ENCODE measurements around the gene ENGASE. TPM values are rescaled to one million over a fixed set of nuclear protein-coding genes. Genes with fewer than 3 reads are reported as not detected.

ENGASE gene
- total RNA-seq, 1 donor from 2014 or later: 11.5 TPM

DNA sequence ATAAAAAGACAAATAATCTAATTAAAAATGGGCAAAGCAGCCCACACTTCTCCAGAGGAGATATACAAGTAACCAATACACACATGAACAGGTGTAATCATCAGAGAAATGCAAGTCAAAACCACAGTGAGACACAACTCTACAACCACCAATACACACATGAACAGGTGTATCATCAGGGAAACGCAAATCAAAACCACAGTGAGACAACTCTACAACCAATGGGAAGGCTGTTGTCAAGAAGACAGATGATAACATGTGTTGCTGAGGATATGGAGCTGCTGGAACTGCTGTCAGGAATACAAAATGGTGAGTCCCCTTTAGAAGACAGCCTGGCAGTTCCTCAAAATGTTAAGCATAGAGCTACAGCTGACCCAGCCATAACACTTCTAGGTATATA lies 22.5 kb upstream of the ENGASE start:
- H3K27ac Mint-ChIP-seq (ENCODE audit: unreplicated experiment): no peak overlapping the region
- Histone ChIP-seq H3K27ac (ENCODE audit: low read depth, low read length) (no peak overlapping the region), H3K79me2 (ENCODE audit: insufficient read depth, low read length) (no peaks in the 10 kb centered on the region), H2AFZ (ENCODE audit: low read depth, low read length) (no peak overlapping the region), H4K20me1 (ENCODE audit: insufficient read depth, low read length) (no peaks in the 10 kb centered on the region), H3K9ac (ENCODE audit: low read length) (no peak overlapping the region), H3K4me2 (ENCODE audit: low read length) (no peak overlapping the region), H3K4me1 (ENCODE audit: insufficient read depth, low read length) (peaks cover 6% of the 10 kb centered on the region), H3K36me3 (ENCODE audit: insufficient read depth, low read length) (no peaks in the 10 kb centered on the region), H3K9me3 (ENCODE audit: insufficient read depth, low read depth, low read length) (no peaks in the 10 kb centered on the region), H3K27me3 (ENCODE audit: insufficient read depth, low read length) (no peaks in the 10 kb centered on the region), H3K4me3 (ENCODE audit: insufficient read depth, low read depth, low read length) (no peak overlapping the region)
- peaks cover 13% of the 10 kb centered on the region for H3K9me3 Mint-ChIP-seq (ENCODE audit: unreplicated experiment)
- H3K4me3 Mint-ChIP-seq (ENCODE audit: unreplicated experiment): no peak overlapping the region
- no peak for TF ChIP-seq EZH2 (IDR thresholded peaks at IDR 0.05; ENCODE audit: insufficient read depth, low read length)
- TF ChIP-seq, protein P1, sequence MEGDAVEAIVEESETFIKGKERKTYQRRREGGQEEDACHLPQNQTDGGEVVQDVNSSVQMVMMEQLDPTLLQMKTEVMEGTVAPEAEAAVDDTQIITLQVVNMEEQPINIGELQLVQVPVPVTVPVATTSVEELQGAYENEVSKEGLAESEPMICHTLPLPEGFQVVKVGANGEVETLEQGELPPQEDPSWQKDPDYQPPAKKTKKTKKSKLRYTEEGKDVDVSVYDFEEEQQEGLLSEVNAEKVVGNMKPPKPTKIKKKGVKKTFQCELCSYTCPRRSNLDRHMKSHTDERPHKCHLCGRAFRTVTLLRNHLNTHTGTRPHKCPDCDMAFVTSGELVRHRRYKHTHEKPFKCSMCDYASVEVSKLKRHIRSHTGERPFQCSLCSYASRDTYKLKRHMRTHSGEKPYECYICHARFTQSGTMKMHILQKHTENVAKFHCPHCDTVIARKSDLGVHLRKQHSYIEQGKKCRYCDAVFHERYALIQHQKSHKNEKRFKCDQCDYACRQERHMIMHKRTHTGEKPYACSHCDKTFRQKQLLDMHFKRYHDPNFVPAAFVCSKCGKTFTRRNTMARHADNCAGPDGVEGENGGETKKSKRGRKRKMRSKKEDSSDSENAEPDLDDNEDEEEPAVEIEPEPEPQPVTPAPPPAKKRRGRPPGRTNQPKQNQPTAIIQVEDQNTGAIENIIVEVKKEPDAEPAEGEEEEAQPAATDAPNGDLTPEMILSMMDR (IDR thresholded peaks at IDR 0.05; ENCODE audit: insufficient read depth, low read depth, low read length): no peak
- H3K4me1 Mint-ChIP-seq (ENCODE audit: low read depth, unreplicated experiment): peaks cover 12% of the 10 kb centered on the region
- H3K36me3 Mint-ChIP-seq (ENCODE audit: low read depth, unreplicated experiment): no peaks in the 10 kb centered on the region
- FAIRE-seq (no peak), DNase-seq (ENCODE audit: low read depth) (no peak)
- H3K27me3 Mint-ChIP-seq (ENCODE audit: low read depth, unreplicated experiment): peaks cover 14% of the 10 kb centered on the region

DNA sequence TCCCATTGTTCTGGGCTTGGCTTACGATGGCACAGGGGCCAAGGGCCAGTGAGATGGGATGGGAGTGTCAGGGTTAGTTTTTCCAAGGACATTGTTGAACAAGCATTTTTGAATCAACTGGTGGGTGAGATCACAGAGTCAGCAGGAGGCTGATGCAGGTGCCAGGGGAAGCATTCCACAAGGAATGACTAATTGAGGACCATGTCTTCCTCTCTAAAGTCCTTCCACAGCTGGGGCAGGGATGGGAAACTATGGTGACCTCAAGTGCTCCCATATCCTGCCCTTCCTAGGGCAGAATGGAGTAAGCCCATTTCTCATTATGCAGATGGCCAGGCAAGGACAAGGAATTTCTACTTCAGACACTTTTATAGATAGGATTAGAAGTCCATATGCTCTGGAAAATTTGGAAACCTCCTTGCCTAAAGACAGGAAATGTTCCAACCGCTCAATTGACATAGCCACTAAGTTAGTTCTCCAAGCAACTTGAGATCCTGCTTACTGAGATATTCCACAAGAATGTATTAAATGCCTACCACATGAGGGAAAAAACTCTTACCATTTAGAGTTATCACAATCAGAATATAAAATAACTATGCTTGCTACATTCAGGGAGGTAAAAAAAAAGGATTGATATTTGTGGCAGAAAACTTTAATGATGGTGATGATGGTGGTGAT lies 21.2 kb upstream of the ENGASE start:
- Mint-ChIP-seq H3K9me3 (ENCODE audit: unreplicated experiment) (peaks cover 15% of the 10 kb centered on the region), H3K4me3 (ENCODE audit: unreplicated experiment) (no peak overlapping the region), H3K4me1 (ENCODE audit: low read depth, unreplicated experiment) (peaks cover 12% of the 10 kb centered on the region), H3K36me3 (ENCODE audit: low read depth, unreplicated experiment) (no peaks in the 10 kb centered on the region), H3K27ac (ENCODE audit: unreplicated experiment) (no peak overlapping the region), H3K27me3 (ENCODE audit: low read depth, unreplicated experiment) (peaks cover 12% of the 10 kb centered on the region)
- Histone ChIP-seq H3K4me1 (ENCODE audit: insufficient read depth, low read length) (no peaks in the 10 kb centered on the region), H3K9ac (ENCODE audit: low read length) (no peak overlapping the region), H3K27ac (ENCODE audit: low read depth, low read length) (no peak overlapping the region), H3K4me2 (ENCODE audit: low read length) (no peak overlapping the region), H3K27me3 (ENCODE audit: insufficient read depth, low read length) (no peaks in the 10 kb centered on the region), H3K4me3 (ENCODE audit: insufficient read depth, low read depth, low read length) (no peak overlapping the region), H2AFZ (ENCODE audit: low read depth, low read length) (no peak overlapping the region), H3K9me3 (ENCODE audit: insufficient read depth, low read depth, low read length) (no peaks in the 10 kb centered on the region), H4K20me1 (ENCODE audit: insufficient read depth, low read length) (no peaks in the 10 kb centered on the region), H3K79me2 (ENCODE audit: insufficient read depth, low read length) (no peaks in the 10 kb centered on the region), H3K36me3 (ENCODE audit: insufficient read depth, low read length) (no peaks in the 10 kb centered on the region)
- FAIRE-seq (no peak), DNase-seq (ENCODE audit: low read depth) (peak; percentile 46)
- TF ChIP-seq, protein P1 (IDR thresholded peaks at IDR 0.05; ENCODE audit: insufficient read depth, low read depth, low read length): no peak
- TF ChIP-seq EZH2 (IDR thresholded peaks at IDR 0.05; ENCODE audit: insufficient read depth, low read length): no peak

DNA sequence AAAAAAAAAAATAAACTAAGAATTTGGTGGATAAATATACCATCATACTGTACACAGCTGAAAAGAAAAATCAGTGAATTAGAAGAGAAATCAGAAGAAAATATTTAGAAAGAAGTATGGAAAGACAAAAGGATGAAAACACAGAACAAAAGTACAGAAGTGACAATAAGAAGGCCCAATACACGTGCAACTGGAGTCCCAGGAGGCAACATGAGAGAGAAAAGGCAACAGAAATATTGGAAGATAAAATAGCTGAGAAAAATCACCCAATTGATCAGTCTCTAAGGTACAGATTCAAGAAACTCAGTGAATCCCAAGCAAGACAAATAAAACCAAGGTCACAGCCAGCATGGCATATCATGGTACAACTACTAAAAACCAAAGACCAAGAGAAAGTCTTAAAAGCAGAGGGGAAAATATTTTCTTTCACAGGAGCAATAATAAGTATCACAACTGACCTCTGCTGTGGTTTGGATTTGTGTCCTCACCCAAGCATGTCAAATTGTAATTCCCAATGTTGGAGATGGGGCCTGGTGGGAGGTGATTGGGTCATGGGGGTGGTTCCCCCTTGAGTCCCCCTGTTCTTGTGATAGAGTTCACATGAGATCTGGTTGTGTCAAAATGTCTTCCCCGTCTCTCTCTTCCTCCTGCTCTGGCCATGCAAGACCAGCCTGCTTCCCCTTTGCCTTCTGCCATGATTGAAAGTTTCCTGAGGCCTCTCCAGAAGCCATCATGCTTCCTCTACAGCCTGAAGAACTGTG lies 20.2 kb upstream of the ENGASE start:
- FAIRE-seq (no peak), DNase-seq (ENCODE audit: low read depth) (no peak)
- H3K4me1 Mint-ChIP-seq (ENCODE audit: low read depth, unreplicated experiment): peaks cover 14% of the 10 kb centered on the region
- no peak overlapping the region for H3K4me3 ChIP-seq (ENCODE audit: insufficient read depth, low read depth, low read length)
- H3K36me3 ChIP-seq (ENCODE audit: insufficient read depth, low read length): no peaks in the 10 kb centered on the region
- H3K27ac ChIP-seq (ENCODE audit: low read depth, low read length): no peak overlapping the region
- H3K27me3 ChIP-seq (ENCODE audit: insufficient read depth, low read length): no peaks in the 10 kb centered on the region
- H2AFZ ChIP-seq (ENCODE audit: low read depth, low read length): no peak overlapping the region
- H3K4me3 Mint-ChIP-seq (ENCODE audit: unreplicated experiment): no peak overlapping the region
- peaks cover 9% of the 10 kb centered on the region for H3K27me3 Mint-ChIP-seq (ENCODE audit: low read depth, unreplicated experiment)
- TF ChIP-seq, protein P1 (IDR thresholded peaks at IDR 0.05; ENCODE audit: insufficient read depth, low read depth, low read length): no peak
- TF ChIP-seq EZH2 (IDR thresholded peaks at IDR 0.05; ENCODE audit: insufficient read depth, low read length): no peak
- no peaks in the 10 kb centered on the region for H3K79me2 ChIP-seq (ENCODE audit: insufficient read depth, low read length)
- no peaks in the 10 kb centered on the region for H3K36me3 Mint-ChIP-seq (ENCODE audit: low read depth, unreplicated experiment)
- no peaks in the 10 kb centered on the region for H3K9me3 ChIP-seq (ENCODE audit: insufficient read depth, low read depth, low read length)
- H3K4me2 ChIP-seq (ENCODE audit: low read length): no peak overlapping the region
- H3K9me3 Mint-ChIP-seq (ENCODE audit: unreplicated experiment): peaks cover 15% of the 10 kb centered on the region
- H4K20me1 ChIP-seq (ENCODE audit: insufficient read depth, low read length): no peaks in the 10 kb centered on the region
- H3K9ac ChIP-seq (ENCODE audit: low read length): no peak overlapping the region
- no peak overlapping the region for H3K27ac Mint-ChIP-seq (ENCODE audit: unreplicated experiment)
- H3K4me1 ChIP-seq (ENCODE audit: insufficient read depth, low read length): no peaks in the 10 kb centered on the region
